HG02763 (cell line): ENCODE results near the gene PFKM.

Source experiments
- ATAC-seq: cut with Tn5 transposase; IDR thresholded peaks from one replicate; pipeline ENCODE4 v1.9.1; 2021; ENCODE audit warnings: mild to moderate bottlenecking, moderate library complexity; ENCODE audit not compliant: unreplicated experiment

PFKM gene

DNA sequence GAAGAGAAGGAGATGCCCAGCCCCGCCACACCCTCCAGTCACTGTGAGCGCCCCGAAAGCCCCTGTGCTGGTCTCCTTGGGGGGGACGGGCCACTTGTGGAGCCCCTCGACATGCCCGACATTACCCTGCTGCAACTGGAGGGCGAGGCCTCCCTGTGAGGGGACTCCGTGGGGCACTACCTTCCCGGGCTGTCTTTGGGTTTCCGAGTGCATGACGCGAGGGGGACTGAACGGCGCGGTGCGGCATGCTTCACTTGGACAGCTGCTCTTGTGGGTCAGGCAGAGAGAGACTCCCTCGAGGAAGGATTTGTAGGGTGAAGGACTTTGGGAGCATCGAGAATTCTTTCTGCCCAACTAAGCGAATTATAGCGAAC, 65.4 kb downstream of the PFKM start:
- no peak for ATAC-seq

DNA sequence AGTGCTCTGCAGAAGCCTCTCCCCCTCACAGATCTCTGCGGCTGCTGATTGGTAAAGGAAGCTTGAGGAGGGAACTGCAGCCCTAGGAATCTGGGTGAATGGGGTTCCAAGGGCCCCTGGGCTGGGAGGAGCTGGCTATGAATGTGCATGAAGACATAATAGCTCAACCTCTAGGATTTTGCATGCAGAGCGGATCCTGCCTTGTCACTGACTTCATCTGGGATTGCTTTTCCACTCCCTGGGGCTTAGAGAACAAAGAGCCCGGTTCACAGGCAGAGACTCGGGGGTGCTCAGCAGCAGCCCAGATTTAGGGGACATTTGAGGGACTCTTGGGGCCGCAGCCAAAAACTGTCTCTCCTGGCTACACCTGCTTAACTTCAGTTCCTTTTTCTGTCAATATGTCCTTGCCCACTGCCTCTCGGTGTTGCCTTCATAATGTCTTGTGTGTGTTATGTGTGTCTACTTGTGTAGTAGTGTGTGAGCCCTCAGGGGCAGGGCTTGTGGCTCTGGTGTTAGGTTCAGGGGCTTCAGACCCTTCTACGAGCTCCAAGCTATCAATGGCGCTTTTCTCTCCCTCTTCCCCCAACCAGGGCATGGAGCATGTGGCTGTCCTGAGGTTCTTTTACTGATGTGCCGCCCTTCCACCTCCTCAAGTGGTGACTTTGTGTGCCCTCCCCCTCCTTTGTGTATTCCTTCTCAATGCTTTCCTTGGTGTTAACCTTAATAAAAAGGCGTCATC, 66.2 kb downstream of the PFKM start:
- ATAC-seq = no peak

DNA sequence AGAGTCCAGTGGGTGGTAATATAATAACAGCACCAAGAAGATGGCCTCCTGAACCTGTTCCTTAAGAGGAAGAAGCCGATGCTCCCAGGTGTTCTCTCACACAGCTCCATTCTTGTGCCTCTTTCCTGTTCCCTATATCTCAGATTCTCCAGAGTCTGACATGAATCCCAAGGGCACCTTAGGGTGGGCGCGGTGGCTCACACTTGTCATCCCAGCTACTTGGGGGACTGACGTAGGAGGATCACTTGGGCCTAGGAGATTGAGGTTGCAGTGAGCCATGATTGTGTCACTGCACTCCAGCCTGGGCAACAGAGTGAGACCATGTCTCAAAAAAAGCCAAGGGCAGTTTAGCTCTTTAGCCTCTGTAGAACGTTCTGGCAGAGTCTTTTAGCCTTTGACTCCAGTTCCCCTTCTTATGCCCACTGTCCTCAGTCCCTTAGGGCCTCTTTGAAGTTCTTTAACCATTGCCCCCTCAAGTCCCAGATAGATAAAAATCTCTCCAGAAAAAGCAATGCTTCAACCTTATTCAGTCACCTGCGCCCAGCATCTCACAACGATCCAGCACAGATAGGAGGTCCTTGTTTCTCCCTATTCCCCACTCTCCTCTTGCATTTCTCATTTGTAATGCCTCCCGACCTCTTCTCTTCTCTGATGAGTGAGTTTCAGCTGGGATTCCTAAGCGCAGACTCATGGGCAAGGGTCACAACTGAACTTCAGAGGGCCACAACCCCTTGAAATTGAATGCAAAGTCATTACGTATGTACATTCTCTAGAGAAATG, 68.9 kb downstream of the PFKM start:
- no peak for ATAC-seq

DNA sequence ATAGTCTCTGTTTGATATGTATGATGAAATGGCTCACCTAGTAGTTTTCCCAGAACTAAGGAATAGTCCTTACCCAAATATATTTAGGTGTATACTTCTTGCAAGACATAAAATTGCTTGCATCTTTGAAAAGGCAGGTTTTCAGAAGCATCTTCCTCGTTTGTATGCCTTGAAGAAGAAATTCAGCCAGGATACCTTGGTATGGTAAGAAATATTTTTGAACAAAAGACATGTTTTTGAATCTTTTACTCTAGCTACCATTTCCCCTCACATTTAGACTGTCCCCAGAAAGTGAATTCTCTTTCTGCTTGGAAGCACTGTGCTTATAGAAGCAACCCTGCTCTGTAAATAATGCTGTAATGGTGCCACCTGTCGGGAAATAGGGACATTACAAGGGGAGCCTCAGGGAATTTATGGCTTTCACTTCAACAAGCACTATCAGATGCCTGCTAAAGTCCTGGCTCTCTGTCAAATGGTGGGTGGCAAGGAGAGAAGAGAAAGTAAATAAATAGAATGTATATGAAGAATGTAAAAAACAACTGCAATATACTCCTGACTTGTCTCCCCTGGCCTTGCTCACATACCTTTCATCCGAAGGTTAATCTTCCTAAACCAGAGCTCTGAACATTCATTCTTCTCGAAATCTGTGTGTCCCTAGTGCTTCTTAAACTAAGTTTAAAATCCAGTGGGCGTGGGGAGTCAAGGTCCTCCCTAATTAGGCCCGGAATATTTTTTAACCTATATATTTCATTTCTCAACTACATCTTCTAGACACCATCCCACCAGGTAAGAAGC, 70.4 kb downstream of the PFKM start:
- no peak for ATAC-seq

DNA sequence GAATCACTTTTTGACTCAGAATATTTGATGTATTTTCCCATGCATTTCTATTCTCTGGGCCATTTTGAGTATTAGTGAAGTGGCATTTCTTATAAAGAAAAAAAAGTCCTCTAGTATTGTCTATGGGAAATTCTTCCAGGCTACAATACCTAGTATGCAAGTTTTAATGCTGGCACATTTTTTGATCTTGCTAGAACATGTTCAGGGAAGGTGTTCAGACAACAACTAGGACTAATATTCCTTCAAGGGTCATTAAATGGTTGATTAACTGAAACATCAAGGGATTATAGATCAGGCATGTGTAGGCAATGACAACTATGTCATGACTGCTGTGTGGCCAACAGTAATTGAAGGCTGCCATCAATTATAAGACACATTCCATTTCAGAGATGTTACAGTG, 71.9 kb downstream of the PFKM start:
- no peak for ATAC-seq

DNA sequence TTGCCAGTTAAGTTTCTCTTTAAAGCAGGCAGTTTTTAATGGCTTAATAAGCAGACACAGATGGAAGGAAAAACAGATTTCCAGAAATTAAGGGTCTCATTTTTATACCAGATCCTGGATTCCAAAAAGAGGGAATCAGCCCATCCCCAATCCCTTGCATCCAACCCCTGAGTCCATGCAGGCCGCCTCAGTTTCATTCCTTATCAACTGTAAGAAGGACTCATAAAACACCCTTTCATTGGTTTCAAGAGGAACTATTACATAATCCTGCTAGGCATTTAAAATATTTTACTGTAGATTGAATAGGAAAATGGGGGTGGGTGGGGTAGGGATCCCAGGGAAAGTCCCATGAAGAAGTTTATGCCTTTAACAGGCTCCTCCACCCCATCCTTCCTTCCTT, 73.7 kb downstream of the PFKM start:
- no peak for ATAC-seq

DNA sequence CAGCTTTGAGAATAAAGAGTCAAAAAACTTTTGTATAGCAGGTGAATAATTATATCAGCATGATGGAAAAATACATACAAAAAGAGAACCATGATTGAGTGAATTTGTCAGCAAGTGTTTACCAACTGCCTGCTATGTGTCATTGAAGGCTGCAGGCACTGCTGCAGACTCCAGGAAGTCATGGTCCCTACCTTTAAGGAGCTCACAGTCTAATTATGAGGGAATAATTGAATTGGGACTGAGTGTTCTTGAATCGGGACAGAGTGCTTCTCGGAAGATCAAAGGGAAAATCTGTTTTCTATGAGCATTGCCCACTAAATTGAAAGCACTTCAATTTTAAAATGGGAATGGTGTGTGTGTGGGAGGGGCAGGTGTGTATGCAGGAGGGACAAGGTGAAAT, 74.5 kb downstream of the PFKM start:
- ATAC-seq = no peak

DNA sequence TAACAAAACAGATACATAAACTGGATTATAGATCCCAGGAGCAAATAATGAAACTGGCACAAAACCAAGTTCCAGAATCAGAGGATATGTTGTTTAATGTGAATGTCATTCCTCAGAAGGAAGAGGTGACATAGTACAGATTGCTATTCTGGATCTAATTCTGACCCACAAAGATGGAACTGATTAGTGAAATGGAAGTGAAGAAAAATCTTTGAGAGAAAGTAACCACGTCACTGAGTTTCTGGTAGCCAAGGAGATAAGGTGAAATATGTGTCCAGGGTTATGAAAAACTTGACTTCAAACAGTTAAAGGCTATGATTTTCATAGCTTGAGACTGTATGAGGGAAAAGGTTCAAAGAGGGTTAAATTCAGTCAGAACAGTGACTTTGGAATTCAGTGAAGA, 75.6 kb downstream of the PFKM start:
- ATAC-seq = no peak
